GM12801 (cell line): ENCODE data around the gene ADAMTS9.

Experiments
- TF ChIP-seq, protein P1 (sequence below): IDR thresholded peaks from one replicate; pipeline ENCODE4 v1.5.1; 2011; ENCODE audit warnings: control low read depth; ENCODE audit not compliant: insufficient read length; ENCODE audit errors: extremely low read depth

The ADAMTS9 gene

DNA sequence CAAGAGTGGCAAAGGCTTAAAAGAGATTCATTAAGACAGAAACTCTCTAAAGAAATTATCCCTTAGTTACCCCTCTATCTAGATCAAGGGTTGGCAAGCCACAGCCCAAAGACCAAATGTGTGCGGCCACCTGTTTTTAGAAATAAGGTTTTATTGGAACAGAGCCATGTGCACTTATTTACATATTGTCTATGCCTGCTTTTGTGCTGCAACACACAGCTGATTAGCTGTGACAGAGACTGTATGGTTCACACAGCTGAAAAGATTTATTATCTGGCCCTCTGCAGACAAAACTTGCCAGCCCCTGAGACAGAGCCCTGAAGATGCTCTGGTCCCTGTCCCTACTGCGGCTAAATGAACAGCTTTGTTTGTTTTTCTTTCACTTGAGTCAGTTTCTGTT is 88.1 kb downstream of the ADAMTS9 start:
- TF ChIP-seq, protein P1, sequence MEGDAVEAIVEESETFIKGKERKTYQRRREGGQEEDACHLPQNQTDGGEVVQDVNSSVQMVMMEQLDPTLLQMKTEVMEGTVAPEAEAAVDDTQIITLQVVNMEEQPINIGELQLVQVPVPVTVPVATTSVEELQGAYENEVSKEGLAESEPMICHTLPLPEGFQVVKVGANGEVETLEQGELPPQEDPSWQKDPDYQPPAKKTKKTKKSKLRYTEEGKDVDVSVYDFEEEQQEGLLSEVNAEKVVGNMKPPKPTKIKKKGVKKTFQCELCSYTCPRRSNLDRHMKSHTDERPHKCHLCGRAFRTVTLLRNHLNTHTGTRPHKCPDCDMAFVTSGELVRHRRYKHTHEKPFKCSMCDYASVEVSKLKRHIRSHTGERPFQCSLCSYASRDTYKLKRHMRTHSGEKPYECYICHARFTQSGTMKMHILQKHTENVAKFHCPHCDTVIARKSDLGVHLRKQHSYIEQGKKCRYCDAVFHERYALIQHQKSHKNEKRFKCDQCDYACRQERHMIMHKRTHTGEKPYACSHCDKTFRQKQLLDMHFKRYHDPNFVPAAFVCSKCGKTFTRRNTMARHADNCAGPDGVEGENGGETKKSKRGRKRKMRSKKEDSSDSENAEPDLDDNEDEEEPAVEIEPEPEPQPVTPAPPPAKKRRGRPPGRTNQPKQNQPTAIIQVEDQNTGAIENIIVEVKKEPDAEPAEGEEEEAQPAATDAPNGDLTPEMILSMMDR: no peak

DNA sequence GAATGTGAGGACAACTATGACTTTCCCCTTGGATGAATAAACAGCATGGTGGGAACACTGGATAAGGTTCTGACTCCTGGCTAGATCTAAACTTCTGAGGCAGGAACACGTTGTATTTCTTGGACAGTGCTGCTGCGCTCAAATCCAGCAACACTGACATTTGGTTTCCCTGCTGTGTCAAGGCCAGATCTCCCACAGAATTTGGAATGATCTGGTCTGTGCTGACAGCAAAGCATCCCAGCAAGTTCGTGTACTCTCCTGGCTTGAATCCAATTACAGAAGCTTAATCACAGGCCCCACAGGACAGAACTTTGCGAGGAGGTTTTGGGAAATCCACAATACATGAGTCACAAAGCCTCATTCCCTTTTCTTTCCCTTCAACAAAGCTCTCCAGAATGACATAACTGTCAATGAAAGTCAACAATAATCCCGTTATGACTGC is 92.5 kb downstream of the ADAMTS9 start:
- TF ChIP-seq, protein P1: no peak

DNA sequence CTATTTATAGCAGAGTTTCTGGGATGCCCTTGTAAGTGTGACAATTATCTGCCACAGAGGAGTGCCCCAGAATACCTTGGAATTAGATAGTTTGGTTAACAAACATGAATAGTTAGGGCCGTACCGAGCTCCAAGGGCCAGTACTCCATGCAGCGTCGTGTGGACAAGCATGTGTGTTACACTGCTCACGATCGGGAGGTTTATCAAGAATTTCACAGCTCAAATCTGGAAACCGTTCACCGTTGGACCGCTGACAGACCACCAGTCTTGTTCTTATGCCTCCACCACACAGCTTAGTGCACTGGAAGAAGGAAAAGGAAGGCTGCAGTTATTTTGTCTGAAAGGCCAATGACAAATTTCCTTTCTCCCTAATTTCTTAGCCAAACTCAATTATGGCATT is 93.7 kb downstream of the ADAMTS9 start:
- TF ChIP-seq, protein P1: no peak

DNA sequence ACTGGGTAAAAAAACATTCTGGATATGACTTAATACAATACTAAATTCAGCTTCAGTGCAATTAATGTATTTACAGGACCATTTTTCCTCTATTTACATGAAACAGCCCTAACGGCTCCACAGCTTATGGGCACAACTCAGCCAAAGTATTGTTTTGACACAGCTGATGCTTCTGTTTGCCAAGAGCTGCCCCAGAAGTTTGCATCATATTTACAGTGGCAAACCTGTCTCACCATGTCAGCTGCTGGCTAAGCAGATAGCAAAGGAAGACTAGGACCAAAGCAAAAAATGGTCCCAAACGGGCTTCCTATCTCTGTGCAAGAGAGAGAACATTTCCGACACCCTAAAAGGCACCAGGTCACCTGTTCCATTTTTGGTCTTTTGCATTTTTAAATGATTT is 94.5 kb downstream of the ADAMTS9 start:
- TF ChIP-seq, protein P1: no peak

DNA sequence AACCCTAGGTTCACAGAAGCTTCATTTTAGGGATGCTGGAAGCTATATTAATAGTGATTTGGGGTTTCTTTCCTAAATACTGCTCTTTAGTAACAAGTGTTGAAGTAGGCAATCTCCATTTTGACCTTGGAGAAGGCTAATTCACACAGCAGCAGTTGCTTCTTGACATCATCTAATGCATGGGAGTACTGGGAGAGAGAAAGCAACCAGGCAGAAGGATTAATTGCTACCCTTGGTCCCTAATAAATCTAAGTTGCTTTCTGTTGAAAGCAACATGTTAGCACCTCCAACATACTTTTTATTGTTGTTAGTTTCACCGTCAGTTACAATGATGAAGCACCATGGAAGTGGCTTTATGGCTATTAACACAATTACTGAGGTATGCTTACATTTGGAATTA is 96.2 kb downstream of the ADAMTS9 start:
- TF ChIP-seq, protein P1: no peak

DNA sequence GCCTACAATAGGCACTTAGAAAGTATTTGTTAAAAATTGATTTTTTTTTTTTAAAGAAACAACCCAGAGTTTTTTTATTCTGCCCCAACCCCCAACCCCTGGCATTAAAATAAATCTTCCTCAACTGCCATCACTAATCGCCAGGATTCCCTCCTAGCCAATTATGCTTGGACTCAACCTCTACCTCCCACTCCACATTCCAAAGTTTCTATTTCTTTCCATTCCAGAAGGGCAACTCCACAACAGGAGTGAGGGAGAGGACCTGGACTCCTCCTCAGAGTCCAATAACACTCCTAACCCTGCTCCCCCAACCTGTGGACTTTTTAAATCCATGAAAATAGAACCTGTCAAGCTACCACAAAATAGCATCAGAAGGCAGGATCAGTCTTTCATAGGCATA is 99.4 kb downstream of the ADAMTS9 start:
- TF ChIP-seq, protein P1: no peak

DNA sequence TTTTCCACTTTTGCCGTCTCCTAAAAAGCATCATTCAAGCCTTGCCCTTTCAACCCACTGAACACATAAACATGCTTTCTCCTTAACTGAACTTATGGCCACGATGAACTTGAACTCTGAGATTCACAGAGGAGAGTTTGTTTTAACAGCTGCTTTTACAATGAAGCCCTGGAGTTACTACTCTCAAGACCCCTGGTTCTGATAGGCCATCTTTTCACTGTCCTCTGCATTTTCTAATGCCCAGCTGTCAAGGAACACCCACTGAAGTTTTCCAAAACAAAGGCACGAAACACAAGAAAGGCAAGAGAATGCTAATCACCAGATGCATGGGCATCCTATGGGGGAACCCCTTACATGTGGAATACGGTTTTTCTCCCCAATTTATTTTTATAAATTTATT is 100.8 kb downstream of the ADAMTS9 start:
- TF ChIP-seq, protein P1: no peak

DNA sequence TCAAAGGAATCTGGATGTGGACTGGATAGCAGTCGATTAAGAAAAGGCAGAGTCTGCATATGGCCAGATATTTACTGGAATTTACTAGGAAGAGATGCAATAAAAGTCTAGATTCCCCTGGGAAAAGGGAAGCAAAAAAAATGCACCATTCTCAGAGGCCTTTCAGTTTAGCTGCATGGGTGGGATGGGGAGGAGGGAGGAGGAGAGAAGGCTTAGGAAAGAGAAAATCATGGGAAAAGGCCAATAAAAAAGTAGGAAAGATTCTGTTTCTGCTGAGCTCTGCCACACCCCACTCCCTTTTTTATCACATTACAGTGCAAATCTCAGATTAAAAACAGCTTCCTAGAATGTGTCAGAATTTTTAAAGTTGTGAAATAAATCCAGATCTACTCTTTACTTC is 103.6 kb downstream of the ADAMTS9 start:
- TF ChIP-seq, protein P1: no peak
